Keratinocyte (primary cell): ENCODE measurements around the gene MROH2A. TPM values are rescaled to one million over a fixed set of nuclear protein-coding genes. Genes with fewer than 3 reads are reported as not detected.

Experiments used
- DNase-seq: peaks from one replicate; pipeline ENCODE4 v3.0.0-alpha.2; 2011; ENCODE audit warnings: low read depth, missing footprints, low spot score
- FAIRE-seq: peaks from 2 replicates; lab custom pipeline; 2011; peaks lifted over from hg19 to GRCh38; lab: Jason Lieb, UNC
- H2AFZ ChIP-seq: 2 replicates; pipeline ENCODE4 v1.6.0; 2012; ENCODE audit warnings: low read length, control low read depth, inconsistent platforms; ENCODE audit not compliant: control insufficient read depth
- H3K27ac ChIP-seq: 2 replicates; pipeline ENCODE4 v1.5.1; 2011; ENCODE audit warnings: low read length; ENCODE audit not compliant: control insufficient read depth, insufficient read depth
- H3K27me3 ChIP-seq: 3 replicates; pipeline ENCODE4 v1.6.0; 2011; ENCODE audit warnings: low read length; ENCODE audit not compliant: control insufficient read depth, insufficient read depth; ENCODE audit errors: extremely low read depth
- H3K36me3 ChIP-seq, 2 experiments: 2 replicates in 1 of 2; 3 replicates in 1 of 2; pipeline ENCODE4 v1.5.1; 2011; ENCODE audit warnings: low read length in 2 of 2, mild to moderate bottlenecking in 1 of 2; ENCODE audit not compliant: control insufficient read depth in 2 of 2, insufficient read depth in 2 of 2; ENCODE audit errors: extremely low read depth in 1 of 2
- H3K4me1 ChIP-seq: 3 replicates; pipeline ENCODE4 v1.5.1; 2011; ENCODE audit warnings: low read length; ENCODE audit not compliant: control insufficient read depth, insufficient read depth; ENCODE audit errors: extremely low read depth
- H3K4me2 ChIP-seq: 3 replicates; pipeline ENCODE4 v1.6.0; 2011; ENCODE audit warnings: low read depth, low read length; ENCODE audit not compliant: control insufficient read depth, insufficient read depth; ENCODE audit errors: extremely low read depth
- H3K4me3 ChIP-seq, 3 experiments: fragments of 200-600 bp in 1 of 3; sonication (generic) in 1 of 3; 2 replicates in 2 of 3; 3 replicates in 1 of 3; pipeline ENCODE4 v1.5.1; 2011 to 2016; ENCODE audit warnings: low read length in 3 of 3, mild to moderate bottlenecking in 3 of 3, control low read depth in 2 of 3, inconsistent platforms in 1 of 3, low read depth in 1 of 3, mixed read lengths in 1 of 3, mixed run types in 1 of 3, moderate library complexity in 1 of 3; ENCODE audit not compliant: control insufficient read depth in 2 of 3, insufficient read depth in 2 of 3; ENCODE audit errors: extremely low read depth in 1 of 3
- H3K79me2 ChIP-seq: 2 replicates; pipeline ENCODE4 v1.6.0; 2012; ENCODE audit warnings: low read length; ENCODE audit not compliant: control insufficient read depth, insufficient read depth
- H3K9ac ChIP-seq: 3 replicates; pipeline ENCODE4 v1.6.0; 2011; ENCODE audit warnings: low read length; ENCODE audit not compliant: control insufficient read depth, insufficient read depth; ENCODE audit errors: extremely low read depth
- H3K9me1 ChIP-seq: 3 replicates; pipeline ENCODE4 v1.6.0; 2011; ENCODE audit warnings: low read length; ENCODE audit not compliant: control insufficient read depth, insufficient read depth; ENCODE audit errors: extremely low read depth
- H3K9me3 ChIP-seq: 2 replicates; pipeline ENCODE4 v1.5.1; 2012; ENCODE audit warnings: low read depth, low read length; ENCODE audit not compliant: control insufficient read depth
- H4K20me1 ChIP-seq: 3 replicates; pipeline ENCODE4 v1.6.0; 2011; ENCODE audit warnings: low read length; ENCODE audit not compliant: control insufficient read depth, insufficient read depth; ENCODE audit errors: extremely low read depth
- EZH2 ChIP-seq: IDR thresholded peaks from one replicate; pipeline ENCODE4 v1.6.1; 2012; ENCODE audit warnings: inconsistent platforms, mild to moderate bottlenecking, low read length, moderate library complexity
- dilution Hi-C: fragments of 300-500 bp; cut with MboI; formaldehyde crosslinking; loops from one replicate; pipeline ENCODE4 v1.7.0; 2020; ENCODE audit warnings: low sequenced_read_pairs; ENCODE audit not compliant: extremely low pct_ligation_motif_present
- polyA plus RNA-seq, 5 experiments: library from polyadenylated mRNA; depleted of rRNA in 3 of 5; stranded (reverse) in 3 of 5; stranded (forward) in 1 of 5; unstranded in 1 of 5; fragments of >200 nt; gene quantifications; 1 replicate in 1 of 5; 2 replicates in 3 of 5; 3 replicates in 1 of 5; pipeline versions ENCODE4 v1.2.1 to v1.2.3, GENCODE V29; 2011 to 2012; ENCODE audit warnings: missing spikeins in 2 of 5, low read depth in 1 of 5, low replicate concordance in 1 of 5
- TF ChIP-seq, protein P1 (sequence below), 3 experiments: IDR thresholded peaks in 1 of 3; conservative IDR thresholded peaks in 1 of 3; optimal IDR thresholded peaks in 1 of 3; 2 replicates in 2 of 3; 3 replicates in 1 of 3; pipeline versions ENCODE3 to v1.5.1; 2011; ENCODE audit warnings: low read length in 3 of 3, mild to moderate bottlenecking in 3 of 3, moderate library complexity in 2 of 3, control low read depth in 1 of 3, inconsistent platforms in 1 of 3; ENCODE audit not compliant: insufficient read depth in 2 of 3; ENCODE audit errors: extremely low read depth in 1 of 3

The MROH2A gene
- polyA plus RNA-seq, 1 donor (not counting 4 experiments of a cell fraction or from before 2014, with no cell fraction given), result 0.33 TPM

DNA sequence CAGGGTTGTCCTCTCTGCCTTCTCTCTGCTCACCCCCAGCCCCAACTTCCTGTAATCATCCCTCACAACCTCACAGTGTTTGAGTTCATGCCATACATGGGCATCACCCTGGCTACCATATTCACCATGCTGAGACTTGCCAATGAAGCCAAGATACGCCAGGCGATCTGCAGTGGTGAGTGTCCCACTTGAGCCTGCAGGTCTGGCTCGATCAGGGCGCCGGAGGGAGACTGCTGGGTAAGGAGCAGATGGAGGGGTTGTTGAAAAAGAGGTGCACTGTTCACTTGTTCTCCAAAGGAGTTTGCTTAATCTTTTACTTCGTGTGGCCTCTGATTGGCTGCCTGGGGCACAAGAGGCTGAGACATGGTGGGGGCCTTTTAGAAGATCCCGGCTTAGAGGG lies 14.6 kb downstream of the MROH2A start:
- H4K20me1 ChIP-seq, result no peaks in the 10 kb centered on the region
- H3K27me3 ChIP-seq, result no peaks in the 10 kb centered on the region
- DNase-seq, result no peak
- no peak overlapping the region for H2AFZ ChIP-seq
- no peaks in the 10 kb centered on the region for H3K9me3 ChIP-seq
- no peak overlapping the region for H3K27ac ChIP-seq
- peaks cover 4% of the 10 kb centered on the region for H3K4me1 ChIP-seq
- no peak for FAIRE-seq
- no peak overlapping the region for H3K4me3 ChIP-seq
- dilution Hi-C loops, result no loop called here
- H3K36me3 ChIP-seq, result no peaks in the 10 kb centered on the region
- no peaks in the 10 kb centered on the region for H3K9me1 ChIP-seq
- H3K4me2 ChIP-seq, result no peak overlapping the region
- H3K79me2 ChIP-seq, result no peaks in the 10 kb centered on the region
- H3K9ac ChIP-seq, result no peak overlapping the region
- no peak for TF ChIP-seq EZH2
- TF ChIP-seq, protein P1, sequence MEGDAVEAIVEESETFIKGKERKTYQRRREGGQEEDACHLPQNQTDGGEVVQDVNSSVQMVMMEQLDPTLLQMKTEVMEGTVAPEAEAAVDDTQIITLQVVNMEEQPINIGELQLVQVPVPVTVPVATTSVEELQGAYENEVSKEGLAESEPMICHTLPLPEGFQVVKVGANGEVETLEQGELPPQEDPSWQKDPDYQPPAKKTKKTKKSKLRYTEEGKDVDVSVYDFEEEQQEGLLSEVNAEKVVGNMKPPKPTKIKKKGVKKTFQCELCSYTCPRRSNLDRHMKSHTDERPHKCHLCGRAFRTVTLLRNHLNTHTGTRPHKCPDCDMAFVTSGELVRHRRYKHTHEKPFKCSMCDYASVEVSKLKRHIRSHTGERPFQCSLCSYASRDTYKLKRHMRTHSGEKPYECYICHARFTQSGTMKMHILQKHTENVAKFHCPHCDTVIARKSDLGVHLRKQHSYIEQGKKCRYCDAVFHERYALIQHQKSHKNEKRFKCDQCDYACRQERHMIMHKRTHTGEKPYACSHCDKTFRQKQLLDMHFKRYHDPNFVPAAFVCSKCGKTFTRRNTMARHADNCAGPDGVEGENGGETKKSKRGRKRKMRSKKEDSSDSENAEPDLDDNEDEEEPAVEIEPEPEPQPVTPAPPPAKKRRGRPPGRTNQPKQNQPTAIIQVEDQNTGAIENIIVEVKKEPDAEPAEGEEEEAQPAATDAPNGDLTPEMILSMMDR (optimal IDR thresholded peaks at IDR 0.05 in 1 of 3, IDR thresholded peaks at IDR 0.05 in 1 of 3, conservative IDR thresholded peaks at IDR 0.05 in 1 of 3; ENCODE audit: extremely low read depth in 1 of 3, insufficient read depth in 2 of 3, low read length in 3 of 3), result no peak

DNA sequence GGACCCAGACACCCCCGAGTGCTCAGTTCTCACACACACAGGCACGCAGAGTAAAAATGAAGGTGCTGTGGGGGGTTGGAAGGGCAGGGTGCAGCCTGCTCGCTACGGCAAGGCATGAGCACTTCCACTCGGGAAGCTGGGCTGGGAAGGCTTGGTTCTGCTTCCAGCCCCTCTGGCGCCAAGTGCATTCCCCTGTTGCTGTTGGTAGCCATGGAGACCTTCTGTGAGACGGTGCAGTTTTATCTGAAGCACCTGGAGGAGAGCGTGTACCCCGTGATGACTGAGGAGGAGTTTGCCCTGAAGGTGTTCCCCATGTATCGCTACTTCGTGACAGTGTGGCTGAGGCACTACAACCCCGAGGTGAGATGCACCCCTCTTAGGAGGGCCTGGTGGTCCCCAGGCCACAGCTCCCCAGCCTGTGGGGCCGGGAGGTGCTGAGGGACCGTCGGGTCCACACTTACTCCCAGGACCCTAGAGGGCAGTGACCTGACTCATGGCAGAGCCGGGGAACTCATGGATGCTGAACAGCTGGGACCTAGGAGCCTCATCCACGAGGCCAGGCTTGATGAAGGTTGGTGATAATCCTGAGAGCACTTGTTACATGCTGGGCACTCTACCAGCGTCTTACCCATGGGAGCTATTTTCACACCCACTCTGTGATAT lies 15.5 kb downstream of the MROH2A start:
- Histone ChIP-seq H3K9me3 (no peaks in the 10 kb centered on the region), H3K9me1 (no peaks in the 10 kb centered on the region), H3K36me3 (no peaks in the 10 kb centered on the region), H3K27ac (no peak overlapping the region), H2AFZ (no peak overlapping the region), H3K79me2 (no peaks in the 10 kb centered on the region), H3K9ac (no peak overlapping the region), H3K4me3 (no peak overlapping the region), H4K20me1 (no peaks in the 10 kb centered on the region), H3K4me2 (no peak overlapping the region), H3K27me3 (no peaks in the 10 kb centered on the region), H3K4me1 (peaks cover 4% of the 10 kb centered on the region)
- no peak for TF ChIP-seq EZH2
- TF ChIP-seq, protein P1 (optimal IDR thresholded peaks at IDR 0.05 in 1 of 3, IDR thresholded peaks at IDR 0.05 in 1 of 3, conservative IDR thresholded peaks at IDR 0.05 in 1 of 3; ENCODE audit: extremely low read depth in 1 of 3, insufficient read depth in 2 of 3, low read length in 3 of 3), result no peak
- DNase-seq, result no peak
- dilution Hi-C loops, result no loop called here
- FAIRE-seq, result no peak
